Hippocampal formation (tissue), 2 donors: ENCODE data around the gene RIOX2.
"Not testable (repeated sequence)": the region's sequence is repeated elsewhere in the genome, so short reads cannot be mapped to it uniquely, and the experiment has no call there.

Experiments used
- DNase-seq, 2 donors: peaks; one replicate each; lab custom pipeline; 2025; lab: John Stamatoyannopoulos, UW

Gene RIOX2

GRCh38 chr3:97971679-97972567 lies at the start of gene RIOX2:
TSS of gene RIOX2 (minus strand) at chr3:97972431. CDS start at chr3:97967593, 4,838 bp downstream.
- peak; percentile 59 to 61 for DNase-seq

- no peak for DNase-seq
These were observed 48.2 kb upstream of the RIOX2 start for GRCh38 chr3:98020412-98020811.

DNA sequence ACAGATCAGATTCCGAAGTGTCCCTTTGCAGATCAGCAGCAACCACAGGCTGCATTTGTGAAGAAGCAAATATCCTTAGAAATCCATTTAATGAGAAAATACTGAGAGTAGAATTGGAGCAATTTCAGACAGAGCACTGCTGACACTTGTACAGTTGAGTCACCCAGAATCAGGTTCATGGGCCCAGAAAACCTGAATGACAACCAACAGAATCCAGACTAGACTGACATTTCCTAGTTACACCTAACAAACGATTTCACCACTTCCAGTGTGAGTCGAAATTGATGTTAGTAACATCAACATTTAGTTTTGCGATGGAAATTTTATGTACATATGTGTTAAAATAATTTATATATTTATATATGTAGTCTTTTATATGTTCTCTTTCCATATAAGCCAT lies 46.1 kb upstream of the RIOX2 start:
- DNase-seq = no peak

DNA sequence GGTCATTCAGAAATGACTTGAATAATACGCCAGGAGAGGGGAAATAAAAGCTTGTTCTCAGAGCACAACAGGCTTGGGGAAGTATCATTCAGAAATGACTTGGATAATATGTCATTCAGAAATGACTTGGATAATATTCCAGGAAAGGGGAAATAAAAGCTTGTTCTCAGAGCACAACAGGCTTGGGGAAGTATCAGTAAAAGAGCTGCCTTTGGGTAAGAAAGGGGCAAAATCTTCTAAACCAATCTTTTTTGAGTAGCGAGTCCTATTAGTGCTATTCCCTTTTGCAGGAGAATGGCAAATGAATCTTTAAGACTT lies 42.0 kb upstream of the RIOX2 start:
- DNase-seq = no peak

DNA sequence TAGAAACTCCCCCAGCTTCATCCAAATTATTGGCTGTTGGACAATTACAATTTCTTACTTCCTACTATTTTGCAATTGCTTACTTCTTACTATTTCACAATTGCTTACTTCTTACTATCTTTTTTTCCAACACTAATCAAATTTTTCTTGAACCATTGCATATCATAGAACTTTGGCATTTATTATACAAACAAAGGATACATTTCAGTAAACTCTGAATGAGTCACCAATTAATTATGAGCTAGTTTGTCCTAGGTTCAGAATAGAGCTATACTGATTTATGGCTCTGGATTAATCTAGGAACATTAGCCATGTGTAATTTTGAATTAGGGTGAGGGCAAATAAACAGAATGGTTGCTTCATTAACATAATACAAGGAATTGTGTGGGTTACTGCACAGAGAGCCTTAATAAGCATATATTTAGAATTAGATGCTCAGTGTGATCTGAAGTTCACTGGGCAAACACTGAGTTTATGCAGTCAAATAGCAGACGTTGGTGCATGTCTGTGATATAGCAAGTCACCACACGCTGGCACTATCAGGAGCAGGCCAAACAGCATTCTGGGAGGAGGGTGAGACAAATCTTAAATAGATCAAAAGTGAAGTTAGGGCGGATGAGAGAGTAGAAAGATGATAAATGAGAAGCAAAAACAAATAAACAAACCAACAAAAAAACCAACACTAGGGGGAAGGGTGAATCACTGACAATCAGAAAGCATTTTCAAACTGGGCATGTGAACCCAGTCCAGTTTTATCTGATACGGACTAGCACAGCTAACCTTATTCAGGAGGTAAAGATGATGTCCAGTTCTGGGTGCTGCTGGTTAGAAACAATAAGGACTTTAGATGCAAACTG lies 41.4 kb upstream of the RIOX2 start:
- no peak for DNase-seq

GRCh38 chr3:98012979-98013378 lies 40.7 kb upstream of the RIOX2 start:
- no peak for DNase-seq

DNA sequence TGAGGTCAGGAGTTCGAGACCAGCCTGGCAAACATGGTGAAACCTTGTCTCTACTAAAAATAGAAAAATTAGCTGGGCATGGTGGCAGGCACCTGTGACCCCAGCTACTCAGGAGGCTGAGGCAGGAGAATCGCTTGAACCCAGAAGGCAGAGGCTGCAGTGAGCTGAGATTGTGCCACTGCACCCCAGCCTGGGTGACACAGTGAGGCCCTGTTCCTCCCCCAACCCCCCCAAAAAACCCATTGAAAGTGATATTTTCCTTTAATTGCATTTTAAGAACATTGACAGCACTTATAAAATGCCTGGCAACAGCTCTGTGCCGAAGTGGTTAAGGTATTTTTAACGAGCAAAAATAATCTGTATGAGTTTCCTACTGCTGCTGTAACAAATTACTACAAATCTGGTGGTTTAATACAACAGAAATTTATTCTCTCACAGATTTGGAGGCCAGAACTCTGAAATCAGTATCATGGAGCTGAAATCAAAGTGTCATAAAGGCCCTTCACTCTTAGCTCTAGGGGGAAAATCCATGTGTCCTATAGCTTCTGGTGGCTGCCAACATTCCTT lies 38.7 kb upstream of the RIOX2 start:
- DNase-seq = not testable (repeated sequence)

DNA sequence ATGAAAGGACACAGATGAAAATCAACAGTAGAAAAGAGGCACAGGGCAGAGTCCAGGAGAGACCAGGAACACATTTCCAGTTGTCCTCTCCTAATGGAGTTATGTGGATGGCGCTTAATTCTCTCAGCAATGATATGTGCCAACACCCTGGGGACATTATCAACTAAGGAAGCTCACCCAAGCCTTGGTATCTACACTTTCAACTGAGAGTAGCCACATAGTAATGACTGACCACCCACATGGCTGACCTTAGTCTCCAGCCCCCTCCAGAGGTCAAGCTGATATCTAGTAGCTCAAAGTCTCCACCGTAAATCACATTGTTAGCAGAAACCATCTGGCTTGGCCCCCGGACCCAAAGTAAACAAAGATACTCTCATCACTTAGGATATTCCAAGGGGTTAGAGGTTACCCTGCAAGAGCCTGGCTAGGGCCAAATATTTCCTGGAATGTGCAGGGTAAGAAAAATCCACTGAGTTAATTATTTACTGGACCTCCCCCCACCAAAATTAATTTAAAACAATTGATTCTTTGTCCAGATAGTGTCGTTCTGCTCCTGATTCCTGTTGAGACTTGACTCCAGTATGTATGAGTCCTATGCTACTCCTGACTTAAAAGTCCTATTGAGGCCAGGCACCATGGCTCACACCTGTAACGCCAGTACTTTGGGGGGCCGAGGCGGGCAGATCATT lies 38.1 kb upstream of the RIOX2 start:
- DNase-seq = no peak

DNA sequence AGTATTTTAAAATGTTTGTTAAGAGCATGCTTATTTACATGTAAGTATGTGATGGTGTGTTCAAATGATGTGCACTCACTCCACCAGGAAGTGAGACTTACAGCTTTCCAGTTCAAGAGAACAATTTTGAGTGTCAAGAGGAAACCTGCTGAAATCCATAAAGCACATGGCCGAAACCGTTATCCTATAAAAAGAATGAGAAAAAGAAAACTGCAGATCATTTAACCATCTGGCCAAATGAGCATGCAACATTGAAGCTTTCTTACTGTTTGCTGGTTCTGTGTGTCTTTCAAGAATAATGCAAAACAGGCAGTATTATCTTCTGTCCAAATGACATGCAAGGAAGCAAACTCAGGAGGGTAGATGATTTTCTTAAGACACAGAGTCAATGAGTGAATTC lies 36.6 kb upstream of the RIOX2 start:
- no peak for DNase-seq

DNA sequence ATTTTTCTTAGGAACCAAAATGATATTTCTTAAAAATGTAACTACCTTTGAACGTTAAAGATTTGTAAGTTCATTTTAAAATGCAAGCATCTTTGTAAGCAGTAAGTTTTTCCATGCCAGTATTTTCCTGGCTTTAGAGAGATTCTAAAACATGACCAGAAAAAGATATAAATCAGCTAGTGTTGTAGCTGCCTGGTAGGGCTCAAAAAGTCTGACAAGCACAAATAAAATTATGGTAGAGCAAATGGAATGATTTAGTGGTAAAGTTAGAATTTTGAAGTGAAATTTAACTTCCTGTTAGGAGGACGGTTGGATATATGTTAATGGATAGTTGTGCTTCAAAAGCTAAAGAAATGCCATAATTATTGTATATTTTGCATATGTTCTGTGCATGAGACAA lies 33.2 kb upstream of the RIOX2 start:
- DNase-seq = no peak

DNA sequence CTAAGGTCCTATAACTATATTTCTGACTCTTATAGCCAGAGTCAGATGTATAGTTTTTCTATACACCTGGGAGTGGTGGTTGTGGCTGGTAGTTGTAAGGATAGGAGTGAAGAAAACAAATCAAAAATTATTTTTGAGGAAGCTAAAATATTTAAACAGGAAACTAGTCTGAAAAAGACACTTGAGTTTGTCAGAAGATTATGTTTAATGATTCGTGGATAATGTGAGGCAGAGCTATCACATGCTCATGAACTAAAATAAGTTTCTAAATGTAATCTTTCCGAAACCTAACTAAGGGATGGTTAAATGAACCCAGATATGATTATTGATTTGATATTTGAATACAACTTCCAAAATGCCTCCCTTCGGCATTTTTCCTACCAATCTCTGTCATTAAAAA lies 32.5 kb upstream of the RIOX2 start:
- no peak for DNase-seq

- no peak for DNase-seq
These were observed 31.2 kb upstream of the RIOX2 start for GRCh38 chr3:98003306-98003969.

DNA sequence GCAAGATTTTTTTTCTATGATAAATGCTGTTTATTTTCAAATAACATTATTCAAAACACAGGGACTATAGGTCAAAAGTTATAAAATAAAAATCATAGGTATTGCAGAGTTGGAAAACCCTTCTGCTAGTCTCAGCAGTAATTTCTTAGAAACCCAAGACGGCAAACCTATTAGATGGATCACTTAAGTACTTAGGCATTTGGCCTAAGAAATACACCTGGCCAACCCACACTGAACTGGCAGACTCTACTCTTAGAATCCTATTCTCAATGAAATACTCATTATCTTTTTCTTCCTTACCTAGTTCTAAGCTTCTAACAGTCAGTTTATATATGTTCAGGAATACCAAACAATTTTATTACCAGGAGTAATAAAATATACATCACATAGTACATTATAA lies 30.5 kb upstream of the RIOX2 start:
- no peak for DNase-seq

GRCh38 chr3:97999994-98000393 lies 27.8 kb upstream of the RIOX2 start:
- DNase-seq = no peak

- DNase-seq = no peak
These were observed 26.9 kb upstream of the RIOX2 start for GRCh38 chr3:97999103-97999502.

GRCh38 chr3:97996988-97997387 lies 24.8 kb upstream of the RIOX2 start:
- no peak for DNase-seq

DNA sequence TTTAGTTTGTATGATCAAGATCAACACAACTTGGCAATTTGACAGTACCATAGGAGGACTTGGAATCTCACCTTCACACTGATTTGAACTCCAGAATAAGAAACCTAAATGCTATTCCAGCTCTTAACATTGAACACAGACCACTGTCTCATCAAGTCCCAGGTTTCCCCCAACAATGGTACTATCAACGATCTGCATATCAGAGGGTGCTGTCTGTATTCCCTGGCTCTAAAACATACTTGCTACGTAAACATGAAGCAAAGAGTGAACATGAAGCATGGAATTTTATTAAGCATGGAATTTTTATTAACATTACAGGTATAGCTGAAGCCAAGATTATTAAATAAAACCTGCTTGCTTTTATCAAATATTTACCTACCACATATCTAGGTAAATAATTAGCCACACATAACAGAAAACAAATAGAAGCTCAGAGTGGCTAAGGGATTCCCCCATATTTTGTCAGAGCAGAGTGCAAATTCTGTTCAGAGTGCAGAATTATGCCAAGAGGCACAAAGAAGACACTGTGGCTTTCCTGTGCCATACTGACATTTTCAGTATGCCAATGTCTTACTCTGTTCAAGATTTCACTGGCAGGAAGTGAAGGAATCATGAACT lies 22.2 kb upstream of the RIOX2 start:
- DNase-seq = no peak

- no peak for DNase-seq
These were observed 21.3 kb upstream of the RIOX2 start for GRCh38 chr3:97993526-97993925.

GRCh38 chr3:97992547-97993173 lies 20.4 kb upstream of the RIOX2 start:
- DNase-seq = no peak

DNA sequence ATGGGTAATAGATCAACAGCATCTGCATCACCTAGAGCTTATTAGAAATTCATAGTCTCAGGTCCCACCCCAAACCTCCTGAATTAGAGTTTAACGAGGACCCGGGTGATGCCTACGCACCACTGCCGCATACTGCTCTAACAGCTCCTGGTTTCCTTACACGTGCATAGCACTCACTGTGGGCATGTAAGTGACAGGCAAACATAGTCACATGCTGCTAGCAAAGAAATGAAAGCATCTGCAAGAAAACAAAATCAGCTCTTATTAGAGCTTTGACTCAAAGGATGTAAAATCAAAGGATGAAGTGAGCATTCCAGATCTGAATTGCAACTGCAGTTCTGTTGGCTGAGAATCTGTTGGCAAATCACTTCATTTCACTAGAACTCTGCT lies 19.1 kb upstream of the RIOX2 start:
- DNase-seq = no peak
